GM18907 (cell line): ENCODE results near the gene HACD3.
"Not testable (repeated sequence)": the region's sequence is repeated elsewhere in the genome, so short reads cannot be mapped to it uniquely, and the experiment has no call there.

Experiments used
- ATAC-seq: cut with Tn5 transposase; IDR thresholded peaks from one replicate; pipeline ENCODE4 v1.9.1; 2021; ENCODE audit warnings: mild to moderate bottlenecking, moderate library complexity; ENCODE audit not compliant: unreplicated experiment

The HACD3 gene

GRCh38 chr15:65547841-65548240 lies 17.6 kb downstream of the HACD3 start:
- ATAC-seq, result no peak

GRCh38 chr15:65549288-65549687 lies 19.0 kb downstream of the HACD3 start:
- not testable (repeated sequence) for ATAC-seq

GRCh38 chr15:65550681-65551098 lies 20.4 kb downstream of the HACD3 start:
- ATAC-seq, result no peak

- ATAC-seq, result no peak
Measured at GRCh38 chr15:65551183-65551582, 20.9 kb downstream of the HACD3 start.

- not testable (repeated sequence) for ATAC-seq
Measured at GRCh38 chr15:65552851-65553250, 22.6 kb downstream of the HACD3 start.

- ATAC-seq, result no peak
Measured at GRCh38 chr15:65553691-65554090, 23.4 kb downstream of the HACD3 start.

GRCh38 chr15:65556622-65557021 lies 26.4 kb downstream of the HACD3 start:
- ATAC-seq, result no peak

- ATAC-seq, result no peak
Measured at GRCh38 chr15:65558336-65558735, 28.1 kb downstream of the HACD3 start.

GRCh38 chr15:65558997-65559760 lies 28.9 kb downstream of the HACD3 start:
- ATAC-seq, result no peak

- ATAC-seq, result no peak
Measured at GRCh38 chr15:65559941-65560340, 29.7 kb downstream of the HACD3 start.

- ATAC-seq, result no peak
Measured at GRCh38 chr15:65561934-65562333, 31.7 kb downstream of the HACD3 start.

- ATAC-seq, result no peak
Measured at GRCh38 chr15:65569728-65570127, 39.5 kb downstream of the HACD3 start.

- no peak for ATAC-seq
Measured at GRCh38 chr15:65571971-65572370, 41.7 kb downstream of the HACD3 start.

GRCh38 chr15:65576664-65577063 lies 46.4 kb downstream of the HACD3 start:
- no peak for ATAC-seq

GRCh38 chr15:65577129-65577996 lies 47.1 kb downstream of the HACD3 start:
- ATAC-seq, result no peak

- no peak for ATAC-seq
Measured at GRCh38 chr15:65578904-65579728, 48.9 kb downstream of the HACD3 start.

- ATAC-seq, result no peak
Measured at GRCh38 chr15:65579762-65580161, 49.5 kb downstream of the HACD3 start.

GRCh38 chr15:65580287-65580686 lies 50.0 kb downstream of the HACD3 start:
- ATAC-seq, result no peak

GRCh38 chr15:65583701-65584100 lies 53.4 kb downstream of the HACD3 start:
- no peak for ATAC-seq

- no peak for ATAC-seq
Measured at GRCh38 chr15:65584241-65584640, 54.0 kb downstream of the HACD3 start.

- no peak for ATAC-seq
Measured at GRCh38 chr15:65587094-65587493, 56.8 kb downstream of the HACD3 start.
